Keratinocyte (primary cell): ENCODE measurements around the gene CSNK2A2. TPM values are rescaled to one million over a fixed set of nuclear protein-coding genes. Genes with fewer than 3 reads are reported as not detected.

Experiments
- DNase-seq: peaks from one replicate; pipeline ENCODE4 v3.0.0-alpha.2; 2011; ENCODE audit warnings: low read depth, missing footprints, low spot score
- FAIRE-seq: peaks from 2 replicates; lab custom pipeline; 2011; peaks lifted over from hg19 to GRCh38; lab: Jason Lieb, UNC
- H2AFZ ChIP-seq: 2 replicates; pipeline ENCODE4 v1.6.0; 2012; ENCODE audit warnings: low read length, control low read depth, inconsistent platforms; ENCODE audit not compliant: control insufficient read depth
- H3K27ac ChIP-seq: 2 replicates; pipeline ENCODE4 v1.5.1; 2011; ENCODE audit warnings: low read length; ENCODE audit not compliant: control insufficient read depth, insufficient read depth
- H3K27me3 ChIP-seq: 3 replicates; pipeline ENCODE4 v1.6.0; 2011; ENCODE audit warnings: low read length; ENCODE audit not compliant: control insufficient read depth, insufficient read depth; ENCODE audit errors: extremely low read depth
- H3K36me3 ChIP-seq, 2 experiments: 2 replicates in 1 of 2; 3 replicates in 1 of 2; pipeline ENCODE4 v1.5.1; 2011; ENCODE audit warnings: low read length in 2 of 2, mild to moderate bottlenecking in 1 of 2; ENCODE audit not compliant: control insufficient read depth in 2 of 2, insufficient read depth in 2 of 2; ENCODE audit errors: extremely low read depth in 1 of 2
- H3K4me1 ChIP-seq: 3 replicates; pipeline ENCODE4 v1.5.1; 2011; ENCODE audit warnings: low read length; ENCODE audit not compliant: control insufficient read depth, insufficient read depth; ENCODE audit errors: extremely low read depth
- H3K4me2 ChIP-seq: 3 replicates; pipeline ENCODE4 v1.6.0; 2011; ENCODE audit warnings: low read depth, low read length; ENCODE audit not compliant: control insufficient read depth, insufficient read depth; ENCODE audit errors: extremely low read depth
- H3K4me3 ChIP-seq, 3 experiments: fragments of 200-600 bp in 1 of 3; sonication (generic) in 1 of 3; 2 replicates in 2 of 3; 3 replicates in 1 of 3; pipeline ENCODE4 v1.5.1; 2011 to 2016; ENCODE audit warnings: low read length in 3 of 3, mild to moderate bottlenecking in 3 of 3, control low read depth in 2 of 3, inconsistent platforms in 1 of 3, low read depth in 1 of 3, mixed read lengths in 1 of 3, mixed run types in 1 of 3, moderate library complexity in 1 of 3; ENCODE audit not compliant: control insufficient read depth in 2 of 3, insufficient read depth in 2 of 3; ENCODE audit errors: extremely low read depth in 1 of 3
- H3K79me2 ChIP-seq: 2 replicates; pipeline ENCODE4 v1.6.0; 2012; ENCODE audit warnings: low read length; ENCODE audit not compliant: control insufficient read depth, insufficient read depth
- H3K9ac ChIP-seq: 3 replicates; pipeline ENCODE4 v1.6.0; 2011; ENCODE audit warnings: low read length; ENCODE audit not compliant: control insufficient read depth, insufficient read depth; ENCODE audit errors: extremely low read depth
- H3K9me1 ChIP-seq: 3 replicates; pipeline ENCODE4 v1.6.0; 2011; ENCODE audit warnings: low read length; ENCODE audit not compliant: control insufficient read depth, insufficient read depth; ENCODE audit errors: extremely low read depth
- H3K9me3 ChIP-seq: 2 replicates; pipeline ENCODE4 v1.5.1; 2012; ENCODE audit warnings: low read depth, low read length; ENCODE audit not compliant: control insufficient read depth
- H4K20me1 ChIP-seq: 3 replicates; pipeline ENCODE4 v1.6.0; 2011; ENCODE audit warnings: low read length; ENCODE audit not compliant: control insufficient read depth, insufficient read depth; ENCODE audit errors: extremely low read depth
- EZH2 ChIP-seq: IDR thresholded peaks from one replicate; pipeline ENCODE4 v1.6.1; 2012; ENCODE audit warnings: inconsistent platforms, mild to moderate bottlenecking, low read length, moderate library complexity
- dilution Hi-C: fragments of 300-500 bp; cut with MboI; formaldehyde crosslinking; loops from one replicate; pipeline ENCODE4 v1.7.0; 2020; ENCODE audit warnings: low sequenced_read_pairs; ENCODE audit not compliant: extremely low pct_ligation_motif_present
- polyA minus RNA-seq, 3 experiments: library from RNA; depleted of rRNA, polyadenylated mRNA; stranded (reverse); fragments of >200 nt; gene quantifications; 1 replicate in 1 of 3; 2 replicates in 1 of 3; 3 replicates in 1 of 3; pipeline ENCODE4 v1.2.3, GENCODE V29; 2011
- polyA plus RNA-seq, 5 experiments: library from polyadenylated mRNA; depleted of rRNA in 3 of 5; stranded (reverse) in 3 of 5; stranded (forward) in 1 of 5; unstranded in 1 of 5; fragments of >200 nt; gene quantifications; 1 replicate in 1 of 5; 2 replicates in 3 of 5; 3 replicates in 1 of 5; pipeline versions ENCODE4 v1.2.1 to v1.2.3, GENCODE V29; 2011 to 2012; ENCODE audit warnings: missing spikeins in 2 of 5, low read depth in 1 of 5, low replicate concordance in 1 of 5
- TF ChIP-seq, protein P1 (sequence below), 3 experiments: IDR thresholded peaks in 1 of 3; conservative IDR thresholded peaks in 1 of 3; optimal IDR thresholded peaks in 1 of 3; 2 replicates in 2 of 3; 3 replicates in 1 of 3; pipeline versions ENCODE3 to v1.5.1; 2011; ENCODE audit warnings: low read length in 3 of 3, mild to moderate bottlenecking in 3 of 3, moderate library complexity in 2 of 3, control low read depth in 1 of 3, inconsistent platforms in 1 of 3; ENCODE audit not compliant: insufficient read depth in 2 of 3; ENCODE audit errors: extremely low read depth in 1 of 3

The CSNK2A2 gene
- polyA plus RNA-seq (33.0 to 72.2 TPM (median 49.6 TPM) in 3 replicates), polyA minus RNA-seq (59.2 to 98.7 TPM (median 64.5 TPM) in 3 replicates)
- 115 TPM for polyA plus RNA-seq (2011; ENCODE audit: low read depth)
- polyA plus RNA-seq (2011; cell fraction: cytosol; rRNA removed) = 53.9 and 84.8 TPM in 2 replicates
- 55.7 and 64.3 TPM in 2 replicates for polyA plus RNA-seq (2011; cell fraction: nucleus; rRNA removed)
- 52.1 and 85.3 TPM in 2 replicates for polyA plus RNA-seq (2012; ENCODE audit: low replicate concordance)
- polyA minus RNA-seq (2011; cell fraction: cytosol; rRNA and poly(A)+ RNA removed) = 40.7 TPM
- 24.5 and 51.0 TPM in 2 replicates for polyA minus RNA-seq (2011; cell fraction: nucleus; rRNA and poly(A)+ RNA removed)

- H3K4me2 ChIP-seq = peak within 1 kb of the TSS; percentile 89
- no peak for FAIRE-seq
Measured at GRCh38 chr16:58198022-58198683, at the start of gene CSNK2A2. TSS of gene CSNK2A2 (minus strand) at chr16:58198106. CDS start at chr16:58197736, 370 bp downstream.

GRCh38 chr16:58243528-58244004 lies 45.7 kb upstream of the CSNK2A2 start:
- Histone ChIP-seq H2AFZ (peak overlapping the region; percentile 36), H3K27me3 (no peaks in the 10 kb centered on the region), H3K9me3 (no peaks in the 10 kb centered on the region), H3K79me2 (no peaks in the 10 kb centered on the region), H3K4me1 (peaks cover 7% of the 10 kb centered on the region), H3K36me3 (no peaks in the 10 kb centered on the region), H3K4me3 (no peak overlapping the region), H3K4me2 (peak overlapping the region; percentile 37), H3K9ac (no peak overlapping the region), H3K9me1 (no peaks in the 10 kb centered on the region), H3K27ac (no peak overlapping the region), H4K20me1 (no peaks in the 10 kb centered on the region)
- dilution Hi-C loops = no loop called here
- TF ChIP-seq, protein P1, sequence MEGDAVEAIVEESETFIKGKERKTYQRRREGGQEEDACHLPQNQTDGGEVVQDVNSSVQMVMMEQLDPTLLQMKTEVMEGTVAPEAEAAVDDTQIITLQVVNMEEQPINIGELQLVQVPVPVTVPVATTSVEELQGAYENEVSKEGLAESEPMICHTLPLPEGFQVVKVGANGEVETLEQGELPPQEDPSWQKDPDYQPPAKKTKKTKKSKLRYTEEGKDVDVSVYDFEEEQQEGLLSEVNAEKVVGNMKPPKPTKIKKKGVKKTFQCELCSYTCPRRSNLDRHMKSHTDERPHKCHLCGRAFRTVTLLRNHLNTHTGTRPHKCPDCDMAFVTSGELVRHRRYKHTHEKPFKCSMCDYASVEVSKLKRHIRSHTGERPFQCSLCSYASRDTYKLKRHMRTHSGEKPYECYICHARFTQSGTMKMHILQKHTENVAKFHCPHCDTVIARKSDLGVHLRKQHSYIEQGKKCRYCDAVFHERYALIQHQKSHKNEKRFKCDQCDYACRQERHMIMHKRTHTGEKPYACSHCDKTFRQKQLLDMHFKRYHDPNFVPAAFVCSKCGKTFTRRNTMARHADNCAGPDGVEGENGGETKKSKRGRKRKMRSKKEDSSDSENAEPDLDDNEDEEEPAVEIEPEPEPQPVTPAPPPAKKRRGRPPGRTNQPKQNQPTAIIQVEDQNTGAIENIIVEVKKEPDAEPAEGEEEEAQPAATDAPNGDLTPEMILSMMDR (optimal IDR thresholded peaks at IDR 0.05 in 1 of 3, IDR thresholded peaks at IDR 0.05 in 1 of 3, conservative IDR thresholded peaks at IDR 0.05 in 1 of 3; ENCODE audit: extremely low read depth in 1 of 3, insufficient read depth in 2 of 3, low read length in 3 of 3) = peak; percentile 18 to 34 (median 26)
- TF ChIP-seq EZH2 = no peak
- peak; percentile 25 for DNase-seq
- peak; percentile 89 for FAIRE-seq

More at GRCh38 chr16:58198022-58198683, at the start of gene CSNK2A2:
- Histone ChIP-seq H3K4me3 (peak within 1 kb of the TSS; percentile 69 to 91 (median 91)), H3K9me1 (no peaks in the 10 kb centered on the region), H3K36me3 (peaks cover 6 to 16% of the 10 kb centered on the region in 2 experiments), H4K20me1 (no peaks in the 10 kb centered on the region), H3K27ac (peak within 1 kb of the TSS; percentile 65), H3K4me1 (peaks cover 13% of the 10 kb centered on the region), H3K79me2 (peaks cover 41% of the 10 kb centered on the region), H3K9me3 (no peaks in the 10 kb centered on the region), H3K27me3 (no peaks in the 10 kb centered on the region), H2AFZ (peak within 1 kb of the TSS; percentile 92), H3K9ac (peak within 1 kb of the TSS; percentile 88)
- no peak for TF ChIP-seq EZH2
- TF ChIP-seq, protein P1 (optimal IDR thresholded peaks at IDR 0.05 in 1 of 3, IDR thresholded peaks at IDR 0.05 in 1 of 3, conservative IDR thresholded peaks at IDR 0.05 in 1 of 3; ENCODE audit: extremely low read depth in 1 of 3, insufficient read depth in 2 of 3, low read length in 3 of 3) = peak in 2 of 3 experiments; percentile 42 to 58
- DNase-seq = no peak
- dilution Hi-C loops = no loop called here
